ENCODE measurements around the gene GRAP2. TPM values are rescaled to one million over a fixed set of nuclear protein-coding genes. Genes with fewer than 3 reads are reported as not detected.

GRAP2 gene
- total and polyA plus RNA-seq, 2 of the 8 experiments (the other 6 are each of a cell fraction or from before 2014, with no cell fraction given) = 0.08 TPM; not detected in 1

- TF ChIP-seq NANOG (IDR thresholded peaks at IDR 0.05; ENCODE audit: insufficient read depth, low read depth, low read length, poor library complexity, severe bottlenecking) = no peak
- TF ChIP-seq CREB1 (IDR thresholded peaks at IDR 0.05) = no peak
- TF ChIP-seq SIRT6 (IDR thresholded peaks at IDR 0.05; ENCODE audit: low read length) = no peak
- no peak for TF ChIP-seq POU5F1 (IDR thresholded peaks at IDR 0.05; ENCODE audit: low read depth, low read length)
- no peak for TF ChIP-seq CEBPB (IDR thresholded peaks at IDR 0.05; ENCODE audit: low read depth, low read length)
- no peak for TF ChIP-seq TAF1 (IDR thresholded peaks at IDR 0.05; ENCODE audit: low read depth, low read length)
- no peak for TF ChIP-seq PHF8 (conservative IDR thresholded peaks at IDR 0.05; ENCODE audit: low read depth, low read length)
Measured at GRCh38 chr22:39935612-39936011, 34.7 kb downstream of the GRAP2 start (continued).

Data from H1 (cell line).